ENCODE data around the gene USP3.

Gene USP3

DNA sequence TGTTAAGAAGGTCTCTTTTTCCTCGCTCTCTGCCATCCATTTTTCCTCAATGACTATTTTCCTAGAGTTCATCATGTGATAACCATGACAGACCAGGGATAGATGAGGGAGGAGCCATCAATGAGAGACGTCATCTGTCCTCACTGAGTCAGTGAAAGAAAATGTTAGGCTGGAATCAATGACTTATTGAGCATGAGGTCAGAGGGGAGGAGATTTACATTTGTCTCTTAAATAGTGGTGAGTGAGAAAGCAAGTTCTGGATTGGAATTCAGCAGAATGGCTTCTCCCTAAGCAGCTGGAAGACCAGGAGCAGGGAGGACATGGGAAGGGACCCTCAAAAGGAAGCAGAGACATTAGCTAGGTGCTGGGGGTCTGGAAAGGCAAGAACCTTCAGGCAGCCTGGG is 28.2 kb upstream of the USP3 start:
- peak in 1 of 4 experiments; percentile 73 for DNase-seq

DNA sequence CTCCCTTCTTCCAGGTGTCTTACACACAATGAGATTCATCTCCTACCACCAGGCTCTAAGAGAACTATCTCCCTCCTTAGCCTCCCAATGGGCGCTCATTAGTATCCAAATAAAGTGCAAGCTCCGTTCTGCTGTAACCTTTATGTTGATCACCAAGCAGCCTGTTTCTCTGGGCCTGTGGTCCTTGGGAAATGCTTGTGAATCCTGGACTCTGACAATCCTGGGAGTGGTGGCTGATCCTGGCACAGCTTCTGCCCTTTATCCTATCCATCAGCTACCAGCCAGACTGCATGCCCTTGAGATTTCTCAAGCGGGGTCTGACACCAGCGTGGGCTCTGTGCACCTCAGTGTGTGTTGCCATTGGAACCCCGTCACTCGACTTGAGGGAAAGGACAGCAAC is 26.1 kb upstream of the USP3 start:
- no peak for DNase-seq

DNA sequence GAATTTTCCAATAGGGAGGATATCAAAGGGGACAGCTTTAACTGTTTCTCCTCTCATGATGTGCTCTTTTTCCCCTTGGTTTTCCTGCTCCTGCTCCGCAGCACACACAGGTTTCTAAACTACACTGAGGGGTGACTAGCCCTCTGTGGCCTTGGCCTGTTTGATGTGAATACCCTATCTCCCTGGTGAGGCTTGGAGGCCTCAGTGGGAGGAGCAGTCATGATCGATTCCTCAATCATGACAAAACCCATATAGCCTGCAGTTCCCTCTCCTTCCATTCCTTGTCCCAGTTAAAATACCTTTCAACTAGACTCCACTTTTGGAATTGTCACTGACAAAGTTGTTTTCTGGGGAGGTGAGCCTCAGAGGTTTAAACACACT is 24.0 kb upstream of the USP3 start:
- peak in 2 of 4 experiments; percentile 38 to 45 for DNase-seq

DNA sequence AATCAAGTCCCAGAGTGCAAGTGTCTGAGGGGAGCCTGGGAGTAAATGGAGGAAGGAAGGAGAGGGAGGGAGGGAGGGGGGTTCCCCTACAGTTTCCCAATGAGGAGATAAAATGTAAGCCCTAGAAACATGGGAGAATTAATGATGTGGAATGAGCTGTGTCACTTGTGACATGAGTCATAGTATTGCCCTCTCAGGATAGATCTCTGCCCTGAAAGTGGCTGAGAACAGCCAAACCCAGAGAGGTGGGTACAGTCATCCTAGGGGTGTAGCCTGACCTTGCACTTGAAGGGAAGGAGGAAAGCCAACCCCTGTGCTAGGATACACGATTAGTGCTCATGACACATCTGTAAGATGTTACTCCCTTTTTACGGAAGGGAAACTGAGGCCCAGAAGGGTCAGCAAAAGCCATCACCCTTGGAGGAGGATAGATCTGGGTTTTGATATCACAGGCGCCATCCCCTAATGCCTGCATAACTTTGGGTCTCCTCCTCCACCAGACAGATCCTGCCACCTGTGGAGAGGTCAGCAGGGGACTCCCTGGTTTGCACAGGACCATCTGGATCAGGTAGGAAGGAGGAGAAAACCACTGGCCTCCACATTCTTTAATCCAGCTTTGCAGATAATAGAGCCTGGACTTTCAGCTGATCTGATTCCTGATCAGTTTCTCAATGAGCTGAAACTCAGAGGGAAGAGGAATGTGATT is 23.1 kb upstream of the USP3 start:
- DNase-seq: peak; percentile 56 to 88 (median 72)

DNA sequence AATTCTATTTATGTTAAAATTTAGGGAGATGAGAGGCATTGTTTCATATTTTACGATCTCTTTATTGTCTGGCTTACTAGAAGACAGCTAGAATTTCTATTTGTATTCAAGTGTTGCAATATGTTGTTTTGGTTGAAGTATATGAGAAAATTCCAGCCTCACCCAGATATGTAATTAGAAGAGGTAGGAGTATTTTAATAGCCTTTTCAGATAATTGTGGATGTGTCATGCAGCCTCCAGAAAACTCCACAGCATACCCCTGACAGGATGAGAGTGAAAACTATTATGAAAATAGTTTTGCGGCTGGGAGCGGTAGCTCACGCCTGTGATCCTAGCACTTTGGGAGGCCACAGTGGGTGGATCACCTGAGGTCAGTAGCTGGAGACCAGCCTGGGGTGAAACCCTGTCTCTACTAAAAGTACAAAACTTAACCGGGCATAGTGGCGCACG is 21.5 kb upstream of the USP3 start:
- no peak for DNase-seq

DNA sequence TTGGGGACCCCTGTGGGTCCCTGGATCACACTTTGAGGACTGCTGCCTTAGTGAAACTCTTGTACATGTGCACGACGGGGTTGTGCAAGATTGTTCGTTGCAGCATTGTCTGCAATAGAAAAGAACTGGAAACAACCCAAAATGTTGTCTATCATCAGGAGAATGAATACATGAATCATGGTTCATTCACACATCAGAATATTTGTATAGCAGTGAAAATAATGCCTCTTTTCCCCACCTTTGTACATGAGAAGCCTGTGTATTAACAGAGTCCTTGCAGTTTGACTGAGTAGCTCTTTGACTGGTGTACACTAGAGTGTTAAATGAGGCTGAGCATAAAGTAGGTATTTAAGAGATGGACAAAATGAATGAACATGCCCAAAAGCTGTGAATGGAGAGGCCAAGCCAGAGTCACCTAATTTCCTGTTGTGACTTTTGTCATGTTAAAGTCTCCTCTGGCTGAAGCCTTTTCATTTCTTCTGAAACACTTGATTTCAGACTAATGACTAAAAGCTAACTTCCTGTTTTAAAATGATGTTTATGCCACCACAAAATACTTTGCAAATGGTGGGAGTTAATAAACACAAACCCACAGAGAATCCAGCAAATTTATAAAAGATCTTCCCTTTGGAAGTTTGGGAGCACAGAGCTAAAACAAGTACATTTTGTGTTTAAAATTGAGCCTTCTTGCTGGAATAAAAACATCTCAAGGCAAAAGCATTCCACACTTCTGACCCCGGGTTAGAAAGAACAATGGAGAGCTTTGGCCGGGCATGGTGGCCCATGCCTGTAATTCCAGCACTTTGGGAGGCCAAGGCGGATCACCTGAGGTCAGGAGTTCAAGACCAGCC is 20.6 kb upstream of the USP3 start:
- DNase-seq: peak in 3 of 4 experiments; percentile 68 to 76 (median 71)

DNA sequence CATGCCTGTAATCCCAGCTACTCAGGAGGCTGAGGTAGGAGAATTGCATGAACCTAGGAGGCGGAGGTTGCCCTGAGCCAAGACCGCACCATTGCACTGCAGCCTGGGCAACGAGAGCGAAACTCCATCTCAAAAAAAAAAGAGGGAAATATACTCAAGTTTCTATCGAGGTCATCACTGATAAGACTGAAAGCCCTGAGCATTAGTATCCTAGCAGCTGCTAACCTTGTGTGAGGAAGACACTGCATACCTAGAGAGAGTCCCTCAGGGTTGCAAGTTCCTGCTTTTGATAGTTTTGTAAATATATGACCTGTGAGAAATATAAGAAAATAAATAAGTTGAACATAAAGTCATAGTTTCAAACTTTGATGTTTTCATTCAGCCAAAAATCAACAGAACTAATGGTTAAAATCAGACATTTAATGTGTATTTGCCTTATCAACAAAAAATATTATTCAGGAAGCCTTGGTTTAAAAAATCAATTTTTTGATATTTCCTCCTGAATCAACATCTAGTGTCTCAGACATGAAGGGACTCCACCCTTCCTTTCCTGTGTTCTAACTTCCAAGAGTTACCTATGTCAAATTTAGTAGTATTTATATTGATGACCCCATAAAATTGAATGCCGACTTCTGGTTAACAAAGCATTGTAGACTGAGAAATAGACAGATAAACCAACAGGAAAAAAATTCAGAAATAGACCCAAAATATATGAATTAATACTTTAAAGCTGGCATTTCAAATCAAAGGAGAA is 19.8 kb upstream of the USP3 start:
- no peak for DNase-seq

DNA sequence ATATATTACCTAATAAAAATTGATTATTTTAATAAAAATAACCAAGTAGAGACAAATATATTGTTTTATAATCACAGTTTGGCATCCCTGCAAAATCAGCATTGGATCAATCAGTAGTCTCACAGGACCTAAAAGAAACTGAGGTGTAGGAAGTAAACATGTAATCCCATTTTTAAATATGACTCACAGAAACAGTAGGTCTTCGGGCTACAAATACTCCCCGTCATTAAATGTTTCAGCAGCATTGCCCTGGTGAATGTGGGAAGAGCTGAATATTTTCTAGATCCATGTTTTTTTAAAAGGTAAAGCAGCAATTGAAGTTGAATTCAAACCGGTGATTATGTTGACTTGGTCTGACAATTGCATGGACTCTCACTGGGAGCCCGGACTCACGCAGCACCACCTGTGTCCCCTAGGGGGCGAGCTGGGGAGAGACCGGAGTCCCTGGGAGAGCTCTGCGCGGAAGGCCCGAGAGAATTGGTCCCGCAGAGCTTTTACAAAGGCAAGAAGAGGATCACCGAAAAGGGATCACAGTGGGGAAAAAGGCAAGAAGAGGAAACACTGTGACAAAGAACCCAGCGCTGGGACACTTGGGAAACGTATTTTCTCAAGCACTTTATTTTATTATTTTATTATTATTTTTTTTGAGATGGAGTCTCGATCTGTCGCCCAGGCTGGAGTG is 17.2 kb upstream of the USP3 start:
- DNase-seq: peak; percentile 89 to 95 (median 92)

DNA sequence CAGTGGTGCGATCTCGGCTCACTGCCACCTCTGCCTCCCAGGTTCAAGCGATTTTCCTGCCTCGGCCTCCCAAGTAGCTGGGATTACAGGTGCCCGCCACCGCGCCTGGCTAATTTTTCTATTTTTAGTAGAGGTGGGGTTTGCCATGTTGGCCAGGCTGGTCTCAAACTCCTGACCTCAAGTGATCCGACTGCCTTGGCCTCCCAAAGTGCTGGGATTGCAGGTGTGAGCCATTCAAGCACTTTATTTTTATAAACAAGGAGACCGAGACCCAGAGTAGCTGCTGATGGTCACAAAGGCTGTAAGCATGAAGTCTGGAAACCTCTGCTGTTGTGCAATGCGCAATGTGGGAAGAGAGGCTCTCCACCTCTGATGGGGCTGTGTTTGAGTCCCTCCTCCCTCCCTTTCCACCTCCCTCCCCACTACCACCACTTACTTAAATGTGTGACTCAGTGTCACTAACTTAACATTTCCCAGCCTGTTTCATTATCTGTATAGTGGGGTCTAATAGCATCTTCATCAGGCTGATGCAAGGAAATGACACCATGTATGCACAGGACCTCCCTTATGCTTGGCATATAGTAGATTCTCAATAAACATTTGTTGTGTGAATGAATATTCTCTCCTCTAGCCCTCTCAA is 16.5 kb upstream of the USP3 start:
- peak; percentile 72 to 83 (median 82) for DNase-seq

DNA sequence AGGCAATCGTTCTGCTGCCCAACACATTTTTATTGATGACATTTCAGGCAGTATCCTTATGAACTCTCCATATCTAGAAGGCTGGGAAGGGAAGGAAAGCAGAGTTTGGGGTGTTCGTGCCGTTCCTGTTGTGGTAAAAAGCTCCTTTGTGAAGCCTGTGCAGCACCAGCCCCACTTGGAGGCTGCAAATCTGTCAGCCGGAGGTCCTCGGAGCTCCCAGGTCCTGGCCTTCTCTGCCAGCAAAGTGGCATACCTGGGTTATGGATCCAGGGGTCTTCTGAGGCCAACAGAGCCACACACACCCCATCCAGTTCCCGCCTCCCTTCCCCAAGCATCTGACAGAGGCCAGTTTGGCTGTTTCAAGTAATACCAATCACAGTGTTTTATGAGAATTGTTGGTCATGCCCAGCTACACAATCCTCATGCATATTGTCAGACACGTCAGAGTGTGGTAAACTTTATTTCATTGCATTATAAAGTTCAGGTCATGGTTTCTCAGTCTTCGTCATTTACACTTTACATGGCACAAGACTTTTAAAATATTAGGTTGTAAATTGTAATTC is 15.9 kb upstream of the USP3 start:
- no peak for DNase-seq

DNA sequence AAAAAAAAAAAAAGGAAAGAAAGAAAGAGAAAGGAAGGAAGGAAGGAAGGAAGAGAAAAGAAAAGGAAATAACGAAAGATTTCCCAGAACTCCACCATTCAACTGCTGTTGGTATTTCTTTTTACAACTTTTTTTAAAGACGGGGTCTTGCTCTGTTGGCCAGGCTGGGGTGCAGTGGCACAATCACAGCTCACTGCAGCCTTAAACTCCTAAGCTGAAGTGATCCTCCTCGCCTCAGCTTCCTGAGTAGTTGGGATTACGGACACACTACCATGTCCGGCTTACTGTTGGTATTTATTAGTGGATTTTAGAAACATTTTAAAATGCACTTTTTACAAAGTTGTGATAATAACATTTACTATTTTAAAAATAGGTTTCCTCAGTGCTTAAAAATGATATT is 15.0 kb upstream of the USP3 start:
- DNase-seq: no peak

DNA sequence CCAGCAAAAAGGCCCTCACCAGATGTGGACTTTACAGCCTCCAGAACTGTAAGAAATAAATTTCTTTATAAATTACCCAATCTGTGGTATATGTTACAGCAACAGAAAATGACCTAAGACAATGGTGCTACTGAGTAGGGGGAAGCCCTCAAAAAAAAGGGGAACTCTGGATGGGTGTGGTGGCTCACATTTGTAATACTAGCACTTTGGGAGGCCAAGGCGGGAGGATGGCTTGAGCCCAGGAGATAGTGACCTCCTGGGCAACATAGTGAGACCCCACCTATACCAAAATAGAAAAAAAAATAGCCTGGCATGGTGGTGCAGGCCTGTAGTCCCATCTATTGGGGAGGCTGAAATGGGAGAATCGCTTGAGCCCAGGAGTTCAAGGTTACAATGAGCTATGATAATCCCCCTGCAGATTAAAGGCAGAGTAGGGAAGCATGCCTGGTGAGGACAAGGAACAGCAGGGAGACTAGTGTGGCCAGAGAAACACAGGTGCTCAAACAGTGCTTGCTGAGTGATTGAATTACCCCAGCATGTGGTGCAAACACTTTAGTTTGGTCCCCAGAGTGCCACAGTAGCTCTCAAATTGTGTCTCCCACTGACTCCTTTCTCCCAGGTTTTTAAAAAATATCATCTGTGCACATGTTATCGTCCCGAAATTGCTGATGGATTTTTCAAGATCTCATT is 13.9 kb upstream of the USP3 start:
- peak; percentile 80 to 95 (median 90) for DNase-seq

DNA sequence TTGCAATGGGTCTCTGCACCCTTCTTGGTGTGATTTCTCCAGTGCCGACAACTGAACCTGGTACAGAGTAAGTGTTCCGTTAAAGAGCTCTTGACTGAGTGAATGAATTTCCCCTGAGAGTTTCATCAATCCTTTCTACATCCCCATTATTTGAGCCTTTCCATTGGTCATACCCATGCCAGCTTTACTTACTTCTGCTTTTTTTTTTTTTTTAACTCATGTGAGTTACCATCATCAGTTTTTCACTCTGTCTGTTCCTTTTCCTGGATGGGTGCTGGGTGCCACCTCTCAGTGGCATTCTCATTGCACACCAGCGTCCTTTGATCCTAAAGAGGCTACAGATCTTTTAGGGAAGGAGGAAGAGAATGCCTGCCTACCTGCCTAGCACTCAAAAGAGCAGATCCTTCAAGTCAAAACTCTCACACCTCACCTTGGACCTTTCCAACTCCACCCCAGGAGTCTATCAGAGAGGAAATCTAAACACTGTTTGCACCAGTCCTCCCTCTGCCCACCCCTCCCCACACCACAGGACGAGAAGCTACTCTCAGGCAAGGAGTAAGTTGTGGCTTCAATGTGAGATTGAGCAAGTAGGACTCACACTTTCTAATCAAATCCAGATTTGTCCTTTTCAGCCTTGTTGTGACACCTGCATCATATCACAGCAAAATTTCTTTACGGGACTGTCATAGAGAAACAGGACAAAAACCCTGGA is 13.1 kb upstream of the USP3 start:
- DNase-seq: peak; percentile 74 to 95 (median 84)

DNA sequence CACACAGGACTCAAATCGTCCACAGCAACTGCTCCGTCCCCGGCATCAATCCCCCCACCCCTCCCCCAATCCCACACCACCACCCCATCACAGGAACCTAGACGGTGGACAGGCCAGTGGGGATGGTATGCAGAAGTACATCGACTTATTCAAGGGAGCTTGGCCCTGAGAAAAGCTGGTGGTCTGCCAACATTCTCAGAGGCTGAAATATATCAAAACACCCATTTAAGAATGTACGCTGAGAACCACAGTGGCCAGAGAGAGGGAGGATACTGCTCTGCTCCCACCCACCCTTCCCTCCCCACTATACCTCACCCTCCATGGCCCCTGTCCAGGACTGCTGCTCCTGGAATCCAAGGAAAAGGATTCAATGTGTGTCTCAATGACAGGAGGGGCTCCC is 12.4 kb upstream of the USP3 start:
- DNase-seq: no peak

DNA sequence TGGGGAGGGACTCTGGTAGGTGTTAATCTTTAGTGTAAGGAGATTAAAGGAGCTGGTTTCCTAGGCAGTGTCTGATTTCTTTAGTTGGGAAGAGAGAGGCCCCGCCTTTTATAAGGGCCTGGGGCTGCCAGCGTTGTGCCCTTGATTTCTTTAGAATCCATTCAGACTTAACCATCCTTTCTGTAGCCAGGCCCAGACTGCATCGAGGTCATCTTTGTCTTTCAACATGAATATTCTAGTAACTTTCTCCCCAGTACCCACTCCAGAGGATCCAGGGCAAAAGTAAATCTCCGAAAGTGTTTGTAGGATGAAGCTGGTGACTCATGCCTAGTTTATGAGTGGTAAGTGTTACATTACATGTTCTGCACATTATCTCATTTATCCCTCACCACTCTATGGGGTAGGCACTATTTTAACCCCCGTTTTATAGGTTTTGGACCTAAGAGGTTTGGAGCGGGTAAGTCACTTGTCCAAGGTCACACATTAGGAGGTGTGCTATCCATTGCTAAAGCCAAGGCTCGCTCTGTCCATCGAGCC is 11.8 kb upstream of the USP3 start:
- peak; percentile 40 to 78 (median 61) for DNase-seq

DNA sequence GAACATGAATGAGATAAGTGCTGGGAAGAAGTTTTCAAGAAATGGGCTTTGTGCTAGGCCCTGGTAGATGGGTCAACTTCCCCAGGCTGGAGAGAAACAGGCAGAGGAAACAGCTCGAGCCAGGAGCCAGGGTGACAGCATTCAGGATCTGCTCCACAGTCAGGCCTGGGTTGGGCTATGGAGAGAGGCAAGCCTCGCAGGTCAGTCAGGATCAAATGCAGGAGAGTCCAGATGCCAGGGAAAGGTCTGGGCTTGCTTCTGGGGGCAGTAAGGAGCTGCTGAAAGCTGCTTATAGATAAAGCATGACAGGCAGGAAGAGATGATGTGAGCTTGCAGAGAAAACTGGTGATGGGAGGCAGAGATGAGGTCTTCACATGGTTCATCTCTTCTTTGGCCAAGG is 11.0 kb upstream of the USP3 start:
- peak in 1 of 4 experiments; percentile 57 for DNase-seq

DNA sequence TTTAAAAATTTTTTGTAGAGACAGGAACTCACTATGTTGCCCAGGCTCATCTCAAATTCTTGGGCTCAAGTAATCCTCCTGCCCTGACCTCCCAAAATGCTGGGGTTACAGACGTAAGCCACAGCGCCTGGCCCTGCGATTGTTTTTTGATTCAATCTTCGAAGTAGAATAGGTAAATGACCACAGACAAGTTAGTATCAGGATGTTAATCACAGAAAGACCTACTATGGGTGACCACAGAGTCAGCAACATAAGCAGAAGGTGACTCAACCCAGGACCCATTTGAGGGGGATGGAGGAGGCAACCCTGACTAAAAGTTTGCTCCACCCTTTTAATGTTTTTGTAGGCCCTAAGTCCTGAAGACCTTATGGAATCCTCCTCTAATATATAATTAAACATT is 10.0 kb upstream of the USP3 start:
- no peak for DNase-seq

DNA sequence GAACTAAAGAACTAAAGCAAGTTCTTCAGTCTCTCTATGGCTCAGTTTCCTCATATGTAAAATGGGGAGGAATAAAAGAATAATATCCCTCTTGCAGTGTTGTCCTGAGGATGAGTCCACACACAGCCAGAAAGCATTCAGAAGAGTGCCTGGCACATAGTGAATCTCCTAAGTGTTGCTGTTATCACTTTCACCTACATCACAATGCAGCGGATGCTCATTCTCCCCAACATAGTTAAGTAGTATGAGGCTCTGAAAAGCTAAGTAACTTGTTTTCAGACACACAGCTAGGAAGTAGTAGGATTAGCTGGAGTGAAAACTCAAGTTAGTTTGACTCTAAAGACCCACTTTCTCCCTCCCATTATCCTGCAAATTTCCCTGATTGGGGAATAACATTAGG is 9.1 kb upstream of the USP3 start:
- DNase-seq: no peak

DNA sequence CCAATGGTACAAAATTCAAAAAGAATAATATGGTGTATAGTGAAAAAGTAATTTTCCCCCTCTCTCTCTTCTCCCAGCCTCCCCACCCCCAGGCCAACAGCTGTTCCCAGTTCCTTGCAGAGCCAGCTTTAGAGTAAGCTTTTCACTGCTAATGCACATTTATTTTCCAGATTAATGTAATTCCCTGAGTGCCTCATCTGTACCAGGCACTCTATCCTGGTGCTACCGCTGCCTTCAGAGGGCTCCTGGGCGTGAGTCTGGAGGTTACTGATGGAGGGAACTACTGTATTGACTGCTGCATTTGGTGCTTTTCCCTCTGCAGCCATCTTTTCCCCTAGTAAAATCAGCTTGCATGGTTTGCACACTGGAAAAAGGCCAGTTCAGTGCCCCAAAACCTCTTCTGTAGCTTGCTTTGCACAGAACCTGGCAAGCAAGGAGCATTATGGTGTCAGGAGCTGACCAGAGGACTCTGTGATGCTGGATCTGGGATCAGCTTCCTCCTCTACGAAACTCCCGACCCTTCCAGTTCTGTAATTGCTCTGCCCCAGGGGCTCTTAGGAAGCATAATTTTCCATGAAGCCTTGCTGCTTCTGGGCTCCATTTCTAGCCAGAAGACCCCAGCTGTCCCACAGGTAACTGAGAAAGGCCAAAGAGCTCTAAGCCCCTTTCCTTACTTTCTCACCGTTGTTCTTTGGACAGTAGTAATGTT is 8.5 kb upstream of the USP3 start:
- DNase-seq: no peak

All from suppressor macrophage (primary cell).